Measurements from ENCODE around the gene NLRC5. TPM values are rescaled to one million over a fixed set of nuclear protein-coding genes. Genes with fewer than 3 reads are reported as not detected.

The NLRC5 gene
- polyA plus RNA-seq (2013, experiment 1 of 2), result 0.06 TPM
- polyA plus RNA-seq (2013, experiment 2 of 2), result 0.39 TPM

DNA sequence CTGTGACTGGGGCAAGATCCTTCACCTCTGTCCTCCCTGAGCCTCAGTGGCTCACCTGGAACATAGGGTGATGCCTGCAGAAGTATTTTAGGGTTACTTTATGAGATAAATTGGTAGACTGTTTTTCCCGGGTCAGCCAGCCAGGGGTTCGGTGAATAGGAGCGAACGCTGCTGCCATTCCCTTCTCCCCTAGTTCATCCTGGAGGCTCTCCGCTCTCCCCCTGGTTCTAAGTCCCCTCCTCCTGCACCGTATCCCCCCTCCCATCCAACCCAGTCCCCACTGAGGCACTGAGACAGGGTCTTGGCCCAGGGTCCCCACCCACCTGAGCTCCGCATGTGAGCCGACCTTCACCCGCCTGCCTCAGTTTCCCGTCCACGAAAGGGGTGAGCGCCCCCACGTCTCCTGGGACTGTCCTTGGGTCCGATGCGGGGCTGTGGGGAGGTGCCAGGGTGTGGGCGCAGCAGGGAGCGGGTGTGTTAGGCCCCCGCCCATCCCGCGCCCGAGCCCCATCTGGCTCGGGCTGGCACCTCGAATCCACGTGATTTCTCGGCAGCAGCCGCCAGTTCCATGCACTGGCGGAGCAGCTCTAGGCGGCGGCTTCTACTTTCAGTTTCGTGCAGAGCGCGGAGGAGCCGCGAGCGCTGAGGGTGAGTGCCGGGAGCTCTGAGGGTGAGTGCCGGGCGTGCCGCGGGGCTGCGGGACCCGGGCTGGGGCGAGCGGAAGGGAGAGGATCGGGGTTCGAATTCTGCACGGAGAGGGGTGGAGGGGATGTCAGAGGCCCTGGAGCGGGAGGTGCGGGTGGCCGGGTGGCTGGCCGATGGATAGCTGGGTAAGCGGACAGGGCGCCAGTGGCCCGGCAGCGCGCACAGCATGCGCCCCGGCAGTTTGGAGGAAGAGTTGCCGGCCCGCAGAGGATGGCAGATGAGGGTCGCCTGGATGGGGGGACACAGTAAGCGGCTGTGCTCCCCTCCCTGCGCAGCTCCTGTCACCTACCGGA is at the start of gene NLRC5:
Gene NLRC5, plus strand, starts transcription at position 610 of the 998 bp plus-strand sequence. CDS start 31,156 bp downstream, outside the sequence.
- H3K23ac ChIP-seq (ENCODE audit: low read depth, low read length, poor library complexity), result peak within 1 kb of the TSS; percentile 87
- peak within 1 kb of the TSS; percentile 95 for H2AFZ ChIP-seq (ENCODE audit: low read length)
- peak within 1 kb of the TSS; percentile 54 to 79 for H3K4me3 ChIP-seq (ENCODE audit: low read length in 2 of 2)
- no peak within 1 kb of the TSS for H4K8ac ChIP-seq (ENCODE audit: low read depth, low read length)
- peak within 1 kb of the TSS; percentile 76 for H2AK5ac ChIP-seq (ENCODE audit: low read depth, low read length)
- peaks cover 2 to 10% of the 10 kb centered on the region in 2 donors for H3K4me1 ChIP-seq (ENCODE audit: control insufficient read depth in 2 of 2, insufficient read depth in 1 of 2, low read depth in 1 of 2, low read length in 2 of 2)
- H2BK15ac ChIP-seq (ENCODE audit: low read length), result peak within 1 kb of the TSS; percentile 77
- H3K9me3 ChIP-seq (replicated peaks in 1 of 2; ENCODE audit: control insufficient read depth in 2 of 2, insufficient read depth in 1 of 2, low read depth in 1 of 2, low read length in 2 of 2), result no peaks in the 10 kb centered on the region
- peak within 1 kb of the TSS; percentile 87 for H3K18ac ChIP-seq (ENCODE audit: low read length)
- H4K91ac ChIP-seq (ENCODE audit: low read depth, low read length, poor library complexity), result peak within 1 kb of the TSS; percentile 38
- no peaks in the 10 kb centered on the region for H3K36me3 ChIP-seq (replicated peaks in 1 of 2; ENCODE audit: control insufficient read depth in 2 of 2, insufficient read depth in 2 of 2, low read length in 2 of 2)
- peaks cover 4 to 75% (median 32%) of the 10 kb centered on the region in 3 experiments for H3K27me3 ChIP-seq (ENCODE audit: control insufficient read depth in 3 of 3, insufficient read depth in 3 of 3, low read depth in 1 of 3, low read length in 3 of 3)
- H3K4me2 ChIP-seq (ENCODE audit: insufficient read depth, low read length, poor library complexity, severe bottlenecking), result peak within 1 kb of the TSS; percentile 91
- peak within 1 kb of the TSS; percentile 28 for H2BK12ac ChIP-seq (ENCODE audit: low read length)
- H3K14ac ChIP-seq (ENCODE audit: low read length), result peak within 1 kb of the TSS; percentile 84
- H3K27ac ChIP-seq (replicated peaks; ENCODE audit: low read length), result no peak within 1 kb of the TSS
- H2BK120ac ChIP-seq (ENCODE audit: low read depth, low read length), result no peak within 1 kb of the TSS
- DNase-seq (ENCODE audit: low spot score), result peak; percentile 46
- no peak within 1 kb of the TSS for H3K4ac ChIP-seq (ENCODE audit: low read length)
- no CpG with 5 or more reads among the region's 64 CpGs for WGBS, 2 donors (ENCODE audit: extremely low coverage in 2 of 2, insufficient read length in 2 of 2, insufficient replicate concordance in 1 of 2)
- no peak within 1 kb of the TSS for H2BK5ac ChIP-seq (ENCODE audit: low read length)
- H3K79me1 ChIP-seq (ENCODE audit: low read depth, low read length), result no peaks in the 10 kb centered on the region
- H3K9ac ChIP-seq (ENCODE audit: low read depth, low read length, poor library complexity), result peak within 1 kb of the TSS; percentile 78

- Histone ChIP-seq H2BK15ac (ENCODE audit: low read length) (no peak overlapping the region), H3K4me3 (ENCODE audit: low read length in 2 of 2) (no peak overlapping the region), H2AFZ (ENCODE audit: low read length) (no peak overlapping the region), H3K9ac (ENCODE audit: low read depth, low read length, poor library complexity) (no peak overlapping the region), H3K14ac (ENCODE audit: low read length) (no peak overlapping the region), H3K4me2 (ENCODE audit: insufficient read depth, low read length, poor library complexity, severe bottlenecking) (no peak overlapping the region), H2BK12ac (ENCODE audit: low read length) (no peak overlapping the region), H3K36me3 (replicated peaks in 1 of 2; ENCODE audit: control insufficient read depth in 2 of 2, insufficient read depth in 2 of 2, low read length in 2 of 2) (peaks cover 29 to 99% of the 10 kb centered on the region in 2 donors), H4K91ac (ENCODE audit: low read depth, low read length, poor library complexity) (no peak overlapping the region), H3K27ac (replicated peaks; ENCODE audit: low read length) (no peak overlapping the region), H3K23ac (ENCODE audit: low read depth, low read length, poor library complexity) (no peak overlapping the region), H3K4me1 (ENCODE audit: control insufficient read depth in 2 of 2, insufficient read depth in 1 of 2, low read depth in 1 of 2, low read length in 2 of 2) (peaks cover 0 to 2% of the 10 kb centered on the region in 2 donors), H2BK120ac (ENCODE audit: low read depth, low read length) (no peak overlapping the region), H2BK5ac (ENCODE audit: low read length) (no peak overlapping the region), H3K18ac (ENCODE audit: low read length) (no peak overlapping the region), H3K4ac (ENCODE audit: low read length) (no peak overlapping the region), H2AK5ac (ENCODE audit: low read depth, low read length) (no peak overlapping the region), H3K9me3 (replicated peaks in 1 of 2; ENCODE audit: control insufficient read depth in 2 of 2, insufficient read depth in 1 of 2, low read depth in 1 of 2, low read length in 2 of 2) (no peaks in the 10 kb centered on the region), H4K8ac (ENCODE audit: low read depth, low read length) (no peak overlapping the region), H3K27me3 (ENCODE audit: control insufficient read depth in 3 of 3, insufficient read depth in 3 of 3, low read depth in 1 of 3, low read length in 3 of 3) (no peaks in the 10 kb centered on the region), H3K79me1 (ENCODE audit: low read depth, low read length) (no peaks in the 10 kb centered on the region)
- no CpG with 5 or more reads among the region's 4 CpGs for WGBS, 2 donors (ENCODE audit: extremely low coverage in 2 of 2, insufficient read length in 2 of 2, insufficient replicate concordance in 1 of 2)
- DNase-seq (ENCODE audit: low spot score), result no peak
Observed at GRCh38 chr16:56939801-56940200, 49.6 kb upstream of the NLRC5 start.

DNA sequence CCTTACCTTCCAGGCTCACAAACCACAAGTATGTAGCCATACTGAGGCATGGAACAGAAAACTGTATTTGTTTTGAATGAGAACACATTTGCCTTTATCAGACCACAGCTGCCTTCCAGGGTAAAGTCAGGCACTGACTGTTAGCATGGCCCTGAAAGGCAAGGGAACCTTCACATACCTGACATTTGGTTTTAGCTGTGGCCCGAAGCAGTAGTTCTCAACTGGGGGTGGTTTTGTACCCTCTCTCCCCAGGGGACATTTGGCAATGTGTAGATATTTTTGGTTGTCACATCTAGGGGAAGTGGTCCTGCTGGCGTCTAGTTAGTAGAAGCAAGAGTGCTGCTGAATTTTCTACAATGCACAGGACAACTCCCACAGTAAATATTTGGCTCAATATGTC is 48.3 kb upstream of the NLRC5 start:
- Histone ChIP-seq H3K14ac (ENCODE audit: low read length) (no peak overlapping the region), H3K4ac (ENCODE audit: low read length) (no peak overlapping the region), H2AFZ (ENCODE audit: low read length) (no peak overlapping the region), H2BK120ac (ENCODE audit: low read depth, low read length) (no peak overlapping the region), H3K4me1 (ENCODE audit: control insufficient read depth in 2 of 2, insufficient read depth in 1 of 2, low read depth in 1 of 2, low read length in 2 of 2) (peaks cover 0 to 2% of the 10 kb centered on the region in 2 donors), H3K4me3 (ENCODE audit: low read length in 2 of 2) (peak overlapping the region in 1 of 2 donors; percentile 29), H3K9ac (ENCODE audit: low read depth, low read length, poor library complexity) (no peak overlapping the region), H3K4me2 (ENCODE audit: insufficient read depth, low read length, poor library complexity, severe bottlenecking) (no peak overlapping the region), H4K8ac (ENCODE audit: low read depth, low read length) (no peak overlapping the region), H3K79me1 (ENCODE audit: low read depth, low read length) (no peaks in the 10 kb centered on the region), H3K27ac (replicated peaks; ENCODE audit: low read length) (no peak overlapping the region), H2BK5ac (ENCODE audit: low read length) (no peak overlapping the region), H2BK12ac (ENCODE audit: low read length) (no peak overlapping the region), H2AK5ac (ENCODE audit: low read depth, low read length) (no peak overlapping the region), H3K27me3 (ENCODE audit: control insufficient read depth in 3 of 3, insufficient read depth in 3 of 3, low read depth in 1 of 3, low read length in 3 of 3) (no peaks in the 10 kb centered on the region), H2BK15ac (ENCODE audit: low read length) (no peak overlapping the region), H3K18ac (ENCODE audit: low read length) (no peak overlapping the region), H4K91ac (ENCODE audit: low read depth, low read length, poor library complexity) (no peak overlapping the region), H3K23ac (ENCODE audit: low read depth, low read length, poor library complexity) (no peak overlapping the region), H3K36me3 (replicated peaks in 1 of 2; ENCODE audit: control insufficient read depth in 2 of 2, insufficient read depth in 2 of 2, low read length in 2 of 2) (peaks cover 31 to 93% of the 10 kb centered on the region in 2 donors), H3K9me3 (replicated peaks in 1 of 2; ENCODE audit: control insufficient read depth in 2 of 2, insufficient read depth in 1 of 2, low read depth in 1 of 2, low read length in 2 of 2) (no peaks in the 10 kb centered on the region)
- no peak for DNase-seq (ENCODE audit: low spot score)
- WGBS, 2 donors (ENCODE audit: extremely low coverage in 2 of 2, insufficient read length in 2 of 2, insufficient replicate concordance in 1 of 2), result no CpG with 5 or more reads among the region's 2 CpGs

DNA sequence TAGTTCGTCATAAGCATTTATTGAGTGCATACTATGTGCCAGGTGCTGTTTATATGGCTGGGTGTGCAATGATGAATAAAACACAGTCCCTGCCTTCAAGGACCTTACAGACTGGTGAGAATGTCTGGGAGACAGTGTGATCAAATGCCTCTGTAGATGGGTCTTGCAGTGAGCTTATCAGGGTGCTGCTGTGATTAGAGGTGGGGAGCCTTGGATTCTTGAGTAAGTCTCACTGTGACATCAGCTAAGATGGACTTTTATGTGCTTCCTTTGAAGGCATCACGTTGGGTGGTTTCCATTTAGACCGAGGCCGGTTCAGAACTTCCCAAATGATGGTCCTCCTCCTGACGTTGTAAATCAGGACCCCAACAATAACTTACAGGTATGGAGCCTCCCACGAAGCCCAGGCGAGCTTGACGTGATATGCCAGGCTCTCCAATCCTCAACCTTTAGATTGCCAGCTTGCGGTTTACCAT is 47.5 kb upstream of the NLRC5 start:
- no peak overlapping the region for H3K9ac ChIP-seq (ENCODE audit: low read depth, low read length, poor library complexity)
- H4K8ac ChIP-seq (ENCODE audit: low read depth, low read length), result no peak overlapping the region
- no peak overlapping the region for H2BK12ac ChIP-seq (ENCODE audit: low read length)
- no peak overlapping the region for H2AK5ac ChIP-seq (ENCODE audit: low read depth, low read length)
- no peak overlapping the region for H3K4me2 ChIP-seq (ENCODE audit: insufficient read depth, low read length, poor library complexity, severe bottlenecking)
- WGBS, 2 donors (ENCODE audit: extremely low coverage in 2 of 2, insufficient read length in 2 of 2, insufficient replicate concordance in 1 of 2), result no CpG with 5 or more reads among the region's 9 CpGs
- no peak overlapping the region for H3K27ac ChIP-seq (replicated peaks; ENCODE audit: low read length)
- H3K14ac ChIP-seq (ENCODE audit: low read length), result no peak overlapping the region
- no peak overlapping the region for H2BK5ac ChIP-seq (ENCODE audit: low read length)
- H3K79me1 ChIP-seq (ENCODE audit: low read depth, low read length), result no peaks in the 10 kb centered on the region
- no peaks in the 10 kb centered on the region for H3K9me3 ChIP-seq (replicated peaks in 1 of 2; ENCODE audit: control insufficient read depth in 2 of 2, insufficient read depth in 1 of 2, low read depth in 1 of 2, low read length in 2 of 2)
- no peak overlapping the region for H2BK120ac ChIP-seq (ENCODE audit: low read depth, low read length)
- H4K91ac ChIP-seq (ENCODE audit: low read depth, low read length, poor library complexity), result no peak overlapping the region
- peaks cover 31 to 85% of the 10 kb centered on the region in 2 donors for H3K36me3 ChIP-seq (replicated peaks in 1 of 2; ENCODE audit: control insufficient read depth in 2 of 2, insufficient read depth in 2 of 2, low read length in 2 of 2)
- H3K23ac ChIP-seq (ENCODE audit: low read depth, low read length, poor library complexity), result no peak overlapping the region
- no peak overlapping the region for H3K4ac ChIP-seq (ENCODE audit: low read length)
- no peak overlapping the region for H2AFZ ChIP-seq (ENCODE audit: low read length)
- DNase-seq (ENCODE audit: low spot score), result no peak
- H3K18ac ChIP-seq (ENCODE audit: low read length), result no peak overlapping the region
- H2BK15ac ChIP-seq (ENCODE audit: low read length), result no peak overlapping the region
- H3K4me1 ChIP-seq (ENCODE audit: control insufficient read depth in 2 of 2, insufficient read depth in 1 of 2, low read depth in 1 of 2, low read length in 2 of 2), result peaks cover 0 to 1% of the 10 kb centered on the region in 2 donors
- H3K27me3 ChIP-seq (ENCODE audit: control insufficient read depth in 3 of 3, insufficient read depth in 3 of 3, low read depth in 1 of 3, low read length in 3 of 3), result no peaks in the 10 kb centered on the region
- no peak overlapping the region for H3K4me3 ChIP-seq (ENCODE audit: low read length in 2 of 2)
